Measurements from ENCODE around the gene CCDC159. TPM values are rescaled to one million over a fixed set of nuclear protein-coding genes. Genes with fewer than 3 reads are reported as not detected.
"Not testable (repeated sequence)": the region's sequence is repeated elsewhere in the genome, so short reads cannot be mapped to it uniquely, and the experiment has no call there.

CCDC159 gene
- total and polyA plus RNA-seq, 7 donors = 2.4 to 9.2 (median 5.3) TPM

DNA sequence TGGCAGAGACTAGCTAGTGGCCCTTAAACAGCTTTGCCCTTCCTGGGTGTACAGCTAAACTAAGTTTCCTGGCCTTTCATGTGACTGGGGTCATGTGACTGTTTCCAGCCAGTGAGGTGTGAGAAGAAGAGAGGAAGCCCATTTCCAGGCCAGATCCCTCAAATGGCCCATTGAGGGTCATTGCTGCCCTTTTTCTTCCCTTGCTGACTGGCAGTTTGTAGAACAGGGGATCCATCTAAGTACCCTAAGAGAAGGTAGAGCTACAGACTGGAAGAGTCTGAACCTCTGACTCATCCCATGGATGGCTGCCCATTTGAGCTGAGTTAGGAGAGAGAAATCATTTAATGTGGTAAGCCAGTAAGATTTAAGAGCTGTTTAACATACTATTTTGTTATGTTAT lies 30.9 kb downstream of the CCDC159 start:
- Histone ChIP-seq H3K36me3 (ENCODE audit: insufficient read depth in 1 of 2, low read depth in 1 of 2) (no peaks in the 10 kb centered on the region), H3K4me1 (peaks cover 46% of the 10 kb centered on the region), H3K4me3 (no peak overlapping the region), H3K27me3 (ENCODE audit: insufficient read depth in 3 of 3, low read length in 2 of 3) (peaks cover 0 to 8% (median 0%) of the 10 kb centered on the region in 3 donors), H3K9me3 (no peaks in the 10 kb centered on the region), H3K27ac (no peak overlapping the region)
- no peak for DNase-seq
- ATAC-seq = no peak
- TF ChIP-seq, protein P1, sequence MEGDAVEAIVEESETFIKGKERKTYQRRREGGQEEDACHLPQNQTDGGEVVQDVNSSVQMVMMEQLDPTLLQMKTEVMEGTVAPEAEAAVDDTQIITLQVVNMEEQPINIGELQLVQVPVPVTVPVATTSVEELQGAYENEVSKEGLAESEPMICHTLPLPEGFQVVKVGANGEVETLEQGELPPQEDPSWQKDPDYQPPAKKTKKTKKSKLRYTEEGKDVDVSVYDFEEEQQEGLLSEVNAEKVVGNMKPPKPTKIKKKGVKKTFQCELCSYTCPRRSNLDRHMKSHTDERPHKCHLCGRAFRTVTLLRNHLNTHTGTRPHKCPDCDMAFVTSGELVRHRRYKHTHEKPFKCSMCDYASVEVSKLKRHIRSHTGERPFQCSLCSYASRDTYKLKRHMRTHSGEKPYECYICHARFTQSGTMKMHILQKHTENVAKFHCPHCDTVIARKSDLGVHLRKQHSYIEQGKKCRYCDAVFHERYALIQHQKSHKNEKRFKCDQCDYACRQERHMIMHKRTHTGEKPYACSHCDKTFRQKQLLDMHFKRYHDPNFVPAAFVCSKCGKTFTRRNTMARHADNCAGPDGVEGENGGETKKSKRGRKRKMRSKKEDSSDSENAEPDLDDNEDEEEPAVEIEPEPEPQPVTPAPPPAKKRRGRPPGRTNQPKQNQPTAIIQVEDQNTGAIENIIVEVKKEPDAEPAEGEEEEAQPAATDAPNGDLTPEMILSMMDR (IDR thresholded peaks at IDR 0.05) = no peak
- intact Hi-C loops (cut with DNase I) = loop anchor here in 1 of 2 donors (5.0 to 10.0 kb wide), 2 partner anchors 55 to 128 kb away; partner anchors contain the start of gene ZNF653

DNA sequence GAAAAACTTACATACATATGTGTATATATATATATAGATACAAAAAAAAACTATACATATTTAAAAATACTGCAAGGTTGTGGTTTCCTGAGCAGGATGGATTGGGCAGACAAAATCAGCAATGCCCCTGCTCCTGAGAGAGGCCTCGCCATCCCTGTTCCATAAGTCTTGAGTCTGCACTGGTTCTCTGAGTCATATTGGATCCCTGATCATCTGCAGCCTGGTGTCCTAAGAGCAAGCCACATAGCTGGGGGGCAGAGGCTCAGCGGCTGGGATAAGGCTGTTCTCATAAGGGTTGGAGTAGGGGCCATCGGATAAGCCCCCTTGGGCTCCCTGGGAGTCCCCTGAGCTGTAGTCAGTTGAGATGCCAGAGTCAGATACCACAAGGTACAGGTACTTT lies 31.4 kb downstream of the CCDC159 start:
- H3K27ac ChIP-seq = no peak overlapping the region
- TF ChIP-seq, protein P1 (IDR thresholded peaks at IDR 0.05) = no peak
- no peak overlapping the region for H3K4me3 ChIP-seq
- peaks cover 49% of the 10 kb centered on the region for H3K4me1 ChIP-seq
- DNase-seq (no peak), ATAC-seq (no peak)
- intact Hi-C loops (cut with DNase I) = loop anchor here in 1 of 2 donors (5.0 to 10.0 kb wide), 2 partner anchors 55 to 127 kb away; partner anchors contain the start of gene ZNF653
- H3K27me3 ChIP-seq (ENCODE audit: insufficient read depth in 3 of 3, low read length in 2 of 3) = peaks cover 0 to 13% (median 2%) of the 10 kb centered on the region in 3 donors
- H3K36me3 ChIP-seq (ENCODE audit: insufficient read depth in 1 of 2, low read depth in 1 of 2) = no peaks in the 10 kb centered on the region
- 96 to 100% (median 100%) methylated on average over 3 of the region's 3 CpGs for WGBS, 3 donors
- H3K9me3 ChIP-seq = no peaks in the 10 kb centered on the region

DNA sequence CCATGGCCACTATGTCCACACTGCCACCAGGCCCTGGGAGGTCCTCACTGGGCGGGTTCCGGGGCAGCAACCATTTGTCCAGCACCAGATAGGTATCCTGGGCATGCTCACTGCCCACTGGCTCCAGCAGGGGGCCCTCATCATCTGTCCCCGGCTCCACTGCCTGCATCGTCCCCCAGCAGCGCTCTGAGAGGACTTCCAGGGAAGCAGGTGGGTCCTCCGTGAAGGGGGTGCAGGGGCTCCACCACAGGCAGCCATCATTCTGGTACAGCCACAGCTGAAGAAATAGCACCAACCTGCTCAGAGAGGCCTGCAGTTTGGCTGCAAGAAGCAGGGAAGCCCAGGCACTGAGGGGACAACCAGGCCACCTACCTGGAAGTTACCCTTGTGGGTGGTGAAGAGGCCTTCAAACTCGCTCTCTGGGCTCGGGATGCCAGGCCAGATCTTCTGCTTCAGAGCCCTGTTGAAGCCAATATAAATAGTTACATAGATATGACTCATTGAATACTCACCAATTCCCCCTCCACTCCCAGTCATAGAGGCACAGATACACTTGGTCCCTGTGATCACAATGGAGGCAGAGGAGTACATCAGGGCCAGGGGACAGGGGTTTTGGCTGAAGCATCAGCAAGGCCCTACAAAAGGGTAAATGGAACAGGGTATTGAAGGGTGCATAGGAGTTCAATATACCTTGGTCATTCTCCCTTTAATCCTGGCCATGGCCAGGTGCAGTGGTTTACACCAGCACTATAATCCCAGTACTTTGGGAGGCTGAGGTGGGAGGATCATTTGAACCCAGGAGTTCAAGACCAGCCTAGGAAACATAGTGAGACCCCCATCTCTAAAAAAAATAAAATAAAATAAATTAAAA lies 32.2 kb downstream of the CCDC159 start:
- TF ChIP-seq, protein P1 (IDR thresholded peaks at IDR 0.05) = peak; percentile 38
- Histone ChIP-seq H3K9me3 (no peaks in the 10 kb centered on the region), H3K27me3 (ENCODE audit: insufficient read depth in 3 of 3, low read length in 2 of 3) (peaks cover 0 to 20% (median 6%) of the 10 kb centered on the region in 3 donors), H3K27ac (no peak overlapping the region), H3K4me1 (peaks cover 53% of the 10 kb centered on the region), H3K4me3 (no peak overlapping the region), H3K36me3 (ENCODE audit: insufficient read depth in 1 of 2, low read depth in 1 of 2) (no peaks in the 10 kb centered on the region)
- 54 to 66% (median 59%) methylated on average over 8 of the region's 8 CpGs for WGBS, 3 donors
- ATAC-seq = no peak
- intact Hi-C loops (cut with DNase I) = loop anchor here in 1 of 2 donors (5.0 to 10.0 kb wide), 2 partner anchors 54 to 126 kb away; partner anchors contain the start of gene ZNF653
- no peak for DNase-seq

GRCh38 chr19:11379269-11379845 lies 33.0 kb downstream of the CCDC159 start:
- not testable (repeated sequence) for DNase-seq; H3K4me3 ChIP-seq; H3K27ac ChIP-seq; H3K9me3 ChIP-seq; H3K36me3 ChIP-seq (ENCODE audit: insufficient read depth in 1 of 2, low read depth in 1 of 2); ATAC-seq
- 82 to 84% (median 82%) methylated on average over 14 of the region's 14 CpGs for WGBS, 3 donors
- intact Hi-C loops (cut with DNase I) = loop anchor here in 1 of 2 donors (5.0 to 10.0 kb wide), 2 partner anchors 53 to 125 kb away; partner anchors contain the start of gene ZNF653
- Histone ChIP-seq H3K4me1 (peaks cover 46% of the 10 kb centered on the region), H3K27me3 (ENCODE audit: insufficient read depth in 3 of 3, low read length in 2 of 3) (peaks cover 0 to 24% (median 8%) of the 10 kb centered on the region in 3 donors)

DNA sequence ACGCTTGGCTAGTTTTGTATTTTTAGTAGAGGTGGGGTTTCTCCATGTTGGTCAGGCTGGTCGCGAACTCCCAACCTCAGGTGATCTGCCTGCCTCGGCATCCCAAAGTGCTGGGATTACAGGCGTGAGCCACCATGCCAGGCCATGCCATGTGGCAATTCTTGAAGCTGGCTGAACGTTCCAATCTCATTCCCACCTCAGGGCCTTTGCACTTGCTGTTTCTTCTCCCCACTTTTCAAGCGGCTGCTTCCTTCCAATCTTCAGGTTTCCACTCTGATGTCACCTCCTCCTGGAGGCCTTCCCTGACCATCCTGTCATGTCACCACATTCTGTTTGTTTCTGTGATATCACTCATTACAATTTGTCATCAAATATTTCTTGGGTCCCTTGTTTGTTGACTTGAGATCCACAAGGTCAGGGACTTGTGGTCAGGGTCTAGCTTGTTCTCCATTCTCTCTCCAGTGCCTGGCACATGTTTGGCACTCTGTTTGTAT lies 33.6 kb downstream of the CCDC159 start:
- TF ChIP-seq, protein P1 (IDR thresholded peaks at IDR 0.05) = no peak
- intact Hi-C loops (cut with DNase I) = loop anchor here (5.0 to 10.0 kb wide), 5 partner anchors 42 to 207 kb away; partner anchors contain the start of genes ELAVL3 (in 1 of the 2) and ZNF653 (in 1 of the 2)

More for the DNA sequence above, 33.6 kb downstream of the CCDC159 start:
- ATAC-seq = no peak
- DNase-seq = no peak
- WGBS, 3 donors = 89 to 94% (median 94%) methylated on average over 7 of the region's 7 CpGs
- Histone ChIP-seq H3K4me1 (peaks cover 46% of the 10 kb centered on the region), H3K9me3 (no peaks in the 10 kb centered on the region), H3K36me3 (ENCODE audit: insufficient read depth in 1 of 2, low read depth in 1 of 2) (no peaks in the 10 kb centered on the region), H3K27ac (no peak overlapping the region), H3K4me3 (peak overlapping the region; percentile 74), H3K27me3 (ENCODE audit: insufficient read depth in 3 of 3, low read length in 2 of 3) (peaks cover 0 to 24% (median 8%) of the 10 kb centered on the region in 3 donors)
